Mesenchymal stem cell (in vitro differentiated cells and primary cell): Measurements from ENCODE around the gene ARID1B.
A peak's percentile ranks its signal among the peaks of the same experiment; 100 is the strongest.

Experiments
- DNase-seq: peaks from one replicate; pipeline ENCODE4 v3.0.0-alpha.2; 2013
- H2AFZ ChIP-seq: one replicate; pipeline ENCODE4 v1.6.1; 2013; ENCODE audit warnings: low read depth, mild to moderate bottlenecking, control low read depth, inconsistent platforms, low read length, moderate library complexity
- H2AK5ac ChIP-seq: 2 replicates; pipeline ENCODE4 v1.6.1; 2013; ENCODE audit warnings: low read length, moderate library complexity, mild to moderate bottlenecking, inconsistent platforms; ENCODE audit not compliant: severe bottlenecking
- H2BK120ac ChIP-seq: one replicate; pipeline ENCODE4 v1.6.1; 2013; ENCODE audit warnings: low read depth, mild to moderate bottlenecking, inconsistent platforms, low read length, moderate library complexity
- H2BK12ac ChIP-seq, 2 experiments: one replicate each; pipeline ENCODE4 v1.6.1; 2013; ENCODE audit warnings: inconsistent platforms in 2 of 2, low read length in 2 of 2, mild to moderate bottlenecking in 2 of 2, moderate library complexity in 2 of 2, control low read depth in 1 of 2
- H2BK15ac ChIP-seq: one replicate; pipeline ENCODE4 v1.6.1; 2013; ENCODE audit warnings: mild to moderate bottlenecking, low read depth, inconsistent platforms; ENCODE audit not compliant: poor library complexity, severe bottlenecking
- H2BK5ac ChIP-seq: 2 replicates; pipeline ENCODE4 v1.6.1; 2013; ENCODE audit warnings: low read depth, mild to moderate bottlenecking, low read length, control low read depth, inconsistent platforms; ENCODE audit not compliant: poor library complexity, severe bottlenecking
- H3K14ac ChIP-seq, 2 experiments: one replicate each; pipeline ENCODE4 v1.6.1; 2013; ENCODE audit warnings: inconsistent platforms in 2 of 2, low read length in 2 of 2, control low read depth in 1 of 2, mild to moderate bottlenecking in 1 of 2, moderate library complexity in 1 of 2
- H3K18ac ChIP-seq, 2 experiments: one replicate each; pipeline ENCODE4 v1.6.1; 2013; ENCODE audit warnings: inconsistent platforms in 2 of 2, low read length in 2 of 2, control low read depth in 1 of 2, low read depth in 1 of 2, mild to moderate bottlenecking in 1 of 2
- H3K23ac ChIP-seq, 2 experiments: one replicate each; pipeline ENCODE4 v1.6.1; 2013; ENCODE audit warnings: inconsistent platforms in 2 of 2, low read length in 2 of 2, mild to moderate bottlenecking in 2 of 2, moderate library complexity in 2 of 2, control low read depth in 1 of 2
- H3K27ac ChIP-seq: 2 replicates; pipeline ENCODE4 v1.5.1; 2013; ENCODE audit warnings: mild to moderate bottlenecking, moderate library complexity, low read length, control low read depth, inconsistent platforms; ENCODE audit not compliant: poor library complexity, severe bottlenecking
- H3K27me3 ChIP-seq, 2 experiments: 2 replicates each; pipeline versions ENCODE4 v1.6.1 to v1.7.0; 2013; ENCODE audit warnings: low read length in 2 of 2, mild to moderate bottlenecking in 2 of 2, moderate library complexity in 2 of 2, control low read depth in 1 of 2, inconsistent platforms in 1 of 2; ENCODE audit not compliant: control insufficient read depth in 1 of 2, insufficient read depth in 1 of 2
- H3K36me3 ChIP-seq, 2 experiments: 2 replicates each; pipeline versions ENCODE4 v1.6.1 to v1.7.0; 2013; ENCODE audit warnings: low read length in 2 of 2, control low read depth in 1 of 2, inconsistent platforms in 1 of 2, low read depth in 1 of 2, mild to moderate bottlenecking in 1 of 2; ENCODE audit not compliant: insufficient read depth in 2 of 2, control insufficient read depth in 1 of 2
- H3K4ac ChIP-seq, 2 experiments: one replicate each; pipeline ENCODE4 v1.6.1; 2013; ENCODE audit warnings: inconsistent platforms in 2 of 2, low read length in 2 of 2, mild to moderate bottlenecking in 2 of 2, moderate library complexity in 2 of 2, control low read depth in 1 of 2, low read depth in 1 of 2
- H3K4me1 ChIP-seq: 2 replicates; pipeline ENCODE4 v1.6.1; 2013; ENCODE audit warnings: low read depth, low read length, control low read depth; ENCODE audit not compliant: control insufficient read depth, insufficient read depth
- H3K4me2 ChIP-seq: 2 replicates; pipeline ENCODE4 v1.6.1; 2013; ENCODE audit warnings: low read length, mild to moderate bottlenecking, inconsistent platforms; ENCODE audit not compliant: poor library complexity, severe bottlenecking
- H3K4me3 ChIP-seq, 2 experiments: 2 replicates each; pipeline versions ENCODE4 v1.5.1 to v1.7.0; 2013; ENCODE audit warnings: low read length in 2 of 2, mild to moderate bottlenecking in 2 of 2, control low read depth in 1 of 2, low read depth in 1 of 2; ENCODE audit not compliant: insufficient read depth in 1 of 2
- H3K79me1 ChIP-seq: replicated peaks from 2 replicates; pipeline ENCODE4 v1.6.1; 2013; ENCODE audit warnings: mild to moderate bottlenecking, control low read depth, low read length, inconsistent platforms; ENCODE audit not compliant: poor library complexity, severe bottlenecking
- H3K9ac ChIP-seq: 2 replicates; pipeline ENCODE4 v1.7.0; 2013; ENCODE audit warnings: mild to moderate bottlenecking, low read length, moderate library complexity
- H3K9me3 ChIP-seq: 2 replicates; pipeline ENCODE4 v1.7.0; 2013; ENCODE audit warnings: mild to moderate bottlenecking, low read length; ENCODE audit not compliant: control insufficient read depth
- H4K8ac ChIP-seq: one replicate; pipeline ENCODE4 v1.6.1; 2013; ENCODE audit warnings: inconsistent platforms, mild to moderate bottlenecking, low read length, moderate library complexity
- H4K91ac ChIP-seq: one replicate; pipeline ENCODE4 v1.6.1; 2013; ENCODE audit warnings: mild to moderate bottlenecking, low read length, inconsistent platforms
- WGBS: methylation state at CpG from one replicate; pipeline ENCODE4 v1.1.7; 2013; ENCODE audit warnings: mixed read lengths; 5-methylcytosine and 5-hydroxymethylcytosine counted together

ARID1B gene

GRCh38 chr6:156778454-156779205 lies 1.5 kb downstream of the ARID1B start:
- Histone ChIP-seq H3K14ac (peak overlapping the region; percentile 86 to 100), H3K9ac (peak overlapping the region; percentile 98), H2BK15ac (peak overlapping the region; percentile 98), H3K4me3 (peak overlapping the region; percentile 85 to 99), H2BK5ac (peak overlapping the region; percentile 98), H2BK120ac (peak overlapping the region; percentile 99), H3K18ac (peak overlapping the region; percentile 100), H3K79me1 (peaks cover 2% of the 10 kb centered on the region), H3K23ac (peak overlapping the region in 1 of 2 experiments; percentile 100), H3K36me3 (no peaks in the 10 kb centered on the region), H3K4ac (peak overlapping the region; percentile 97 to 100), H2AK5ac (no peak overlapping the region), H3K4me2 (peak overlapping the region; percentile 49), H4K91ac (peak overlapping the region; percentile 100), H2BK12ac (peak overlapping the region; percentile 63 to 93), H2AFZ (peak overlapping the region; percentile 90), H3K4me1 (peaks cover 3% of the 10 kb centered on the region), H3K9me3 (no peaks in the 10 kb centered on the region), H3K27ac (peak overlapping the region; percentile 60), H4K8ac (peak overlapping the region; percentile 100), H3K27me3 (no peaks in the 10 kb centered on the region)
- WGBS: under 1% methylated on average over 29 of the region's 100 CpGs
- peak; percentile 46 for DNase-seq

GRCh38 chr6:156779206-156780094 lies 2.3 kb downstream of the ARID1B start:
- peak overlapping the region; percentile 15 for H3K27ac ChIP-seq
- H2BK5ac ChIP-seq: peak overlapping the region; percentile 90
- WGBS: under 1% methylated on average over 82 of the region's 108 CpGs
- H2AK5ac ChIP-seq: no peak overlapping the region
- peak overlapping the region; percentile 99 for H2BK120ac ChIP-seq
- peak overlapping the region; percentile 95 to 100 for H3K18ac ChIP-seq
- H3K27me3 ChIP-seq: no peaks in the 10 kb centered on the region
- H3K9ac ChIP-seq: peak overlapping the region; percentile 98
- peak overlapping the region; percentile 85 to 99 for H3K4me3 ChIP-seq
- peak; percentile 46 for DNase-seq
- H3K14ac ChIP-seq: peak overlapping the region; percentile 74 to 88
- H3K4ac ChIP-seq: peak overlapping the region; percentile 91 to 97
- peaks cover 5% of the 10 kb centered on the region for H3K4me1 ChIP-seq
- H2AFZ ChIP-seq: peak overlapping the region; percentile 42
- peak overlapping the region in 1 of 2 experiments; percentile 100 for H3K23ac ChIP-seq
- H3K4me2 ChIP-seq: peak overlapping the region; percentile 43
- H2BK12ac ChIP-seq: peak overlapping the region in 1 of 2 experiments; percentile 63
- H2BK15ac ChIP-seq: peak overlapping the region; percentile 98
- H3K9me3 ChIP-seq: no peaks in the 10 kb centered on the region
- peaks cover 4% of the 10 kb centered on the region for H3K79me1 ChIP-seq
- H4K91ac ChIP-seq: peak overlapping the region; percentile 100
- H3K36me3 ChIP-seq: no peaks in the 10 kb centered on the region
- H4K8ac ChIP-seq: peak overlapping the region; percentile 95

DNA sequence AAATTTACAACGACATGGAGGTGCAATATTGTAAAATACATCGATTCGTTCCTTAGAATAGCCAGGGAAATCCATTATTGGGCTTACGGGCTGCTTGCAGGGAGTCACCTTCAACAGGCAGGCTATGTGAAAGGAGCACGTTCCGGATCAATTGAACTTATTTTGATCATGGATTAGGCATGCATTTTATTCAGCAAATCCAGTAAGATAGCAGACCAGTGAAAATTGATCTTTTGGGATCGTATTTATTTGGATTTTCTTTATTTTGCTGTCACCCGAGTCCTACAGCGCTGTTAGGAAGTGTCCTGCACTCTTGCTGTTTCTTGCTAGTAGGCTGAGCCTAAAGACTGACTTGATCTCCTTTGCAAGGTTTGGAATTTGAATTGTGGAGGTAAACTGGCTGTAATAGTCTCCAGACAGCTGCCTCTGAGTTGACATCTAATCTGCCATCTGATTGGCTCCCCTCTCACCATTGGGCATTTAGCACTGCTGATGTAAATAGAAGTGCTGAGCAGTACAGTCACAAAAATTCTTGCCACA lies 3.0 kb downstream of the ARID1B start:
- WGBS: 2% methylated on average over 9 of the region's 9 CpGs

More for the DNA sequence above, 3.0 kb downstream of the ARID1B start:
- H3K9ac ChIP-seq: peak overlapping the region; percentile 98
- H3K36me3 ChIP-seq: peaks cover 3% of the 10 kb centered on the region in 2 experiments
- H3K27ac ChIP-seq: peak overlapping the region; percentile 15
- no peak overlapping the region for H3K14ac ChIP-seq
- H2BK15ac ChIP-seq: no peak overlapping the region
- no peak overlapping the region for H4K91ac ChIP-seq
- H2BK120ac ChIP-seq: no peak overlapping the region
- H3K9me3 ChIP-seq: no peaks in the 10 kb centered on the region
- H4K8ac ChIP-seq: no peak overlapping the region
- peak overlapping the region; percentile 41 for H3K4me2 ChIP-seq
- H3K4me3 ChIP-seq: peak overlapping the region; percentile 85 to 99
- H3K18ac ChIP-seq: no peak overlapping the region
- no peak overlapping the region for H2BK12ac ChIP-seq
- H2AK5ac ChIP-seq: no peak overlapping the region
- H2AFZ ChIP-seq: no peak overlapping the region
- H2BK5ac ChIP-seq: no peak overlapping the region
- H3K79me1 ChIP-seq: peaks cover 4% of the 10 kb centered on the region
- peaks cover 4% of the 10 kb centered on the region for H3K4me1 ChIP-seq
- H3K4ac ChIP-seq: no peak overlapping the region
- peak; percentile 92 for DNase-seq
- H3K23ac ChIP-seq: no peak overlapping the region
- H3K27me3 ChIP-seq: no peaks in the 10 kb centered on the region
